GM12873 (cell line): Measurements from ENCODE around the gene SH3PXD2A.

ENCODE experiments used
- CTCF ChIP-seq: IDR thresholded peaks from 2 replicates; pipeline ENCODE4 v1.5.1; 2012; ENCODE audit warnings: low read depth, mild to moderate bottlenecking, moderate library complexity, low read length, control low read depth; ENCODE audit not compliant: insufficient read depth; ENCODE audit errors: missing control alignments

SH3PXD2A gene

GRCh38 chr10:103602852-103603155, 252.6 kb downstream of the SH3PXD2A start:
- no peak for TF ChIP-seq CTCF

- TF ChIP-seq CTCF = no peak
These were observed 253.1 kb downstream of the SH3PXD2A start for GRCh38 chr10:103602028-103602851.

GRCh38 chr10:103600956-103601569, 254.3 kb downstream of the SH3PXD2A start:
- no peak for TF ChIP-seq CTCF

- no peak for TF ChIP-seq CTCF
These were observed 255.1 kb downstream of the SH3PXD2A start for GRCh38 chr10:103600325-103600724.

GRCh38 chr10:103599907-103600306, 255.5 kb downstream of the SH3PXD2A start:
- TF ChIP-seq CTCF = no peak

GRCh38 chr10:103599211-103599610, 256.2 kb downstream of the SH3PXD2A start:
- no peak for TF ChIP-seq CTCF

- peak; percentile 55 for TF ChIP-seq CTCF
These were observed 256.7 kb downstream of the SH3PXD2A start for GRCh38 chr10:103598654-103599115.
